NCI-H2107 (cell line): ENCODE measurements around the gene ACER3.
"Not testable (repeated sequence)": the region's sequence is repeated elsewhere in the genome, so short reads cannot be mapped to it uniquely, and the experiment has no call there.

Source experiments
- DNase-seq: peaks from one replicate; lab custom pipeline; 2025; lab: John Stamatoyannopoulos, UW

Gene ACER3

DNA sequence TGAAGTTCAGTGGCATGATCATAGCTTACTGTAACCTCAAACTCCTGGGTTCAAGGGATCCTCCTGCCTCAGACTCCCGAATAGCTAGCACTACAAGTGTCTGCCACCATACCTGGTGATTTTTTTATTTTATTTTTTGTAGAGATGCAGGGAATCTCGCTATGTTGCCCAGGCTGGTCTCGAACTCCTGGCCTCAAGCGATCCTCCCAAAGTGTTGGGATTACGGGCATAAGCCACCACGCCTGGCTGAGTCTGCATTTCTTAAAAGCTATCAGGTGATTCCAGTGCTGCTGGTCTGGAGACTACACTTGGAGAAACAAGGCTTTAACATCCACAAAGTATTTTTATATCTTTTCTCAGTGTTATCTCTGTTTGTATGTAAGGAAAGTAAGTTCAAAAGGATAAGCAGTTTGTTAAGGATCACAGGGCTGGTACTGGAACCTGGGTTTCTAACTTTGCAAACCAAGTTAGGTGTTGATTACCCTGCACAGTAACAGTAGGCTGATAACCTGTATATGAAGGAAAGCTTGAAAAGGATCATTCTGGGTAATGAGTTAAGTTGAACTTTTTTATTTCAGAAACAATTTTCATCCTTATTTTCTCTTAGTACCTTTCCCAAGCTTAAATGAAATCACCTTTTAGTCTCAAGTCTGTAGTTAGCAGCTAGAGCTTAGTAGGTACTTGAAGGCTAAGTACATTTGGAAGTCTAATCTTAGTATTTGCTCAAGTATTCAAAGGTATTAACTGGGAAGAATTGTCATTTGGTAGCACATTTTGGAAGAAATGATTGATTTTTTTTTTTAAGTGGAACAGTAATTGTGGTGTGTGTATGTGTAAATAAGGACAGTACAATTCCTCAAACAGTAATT is 12.5 kb downstream of the ACER3 start:
- DNase-seq, result no peak

DNA sequence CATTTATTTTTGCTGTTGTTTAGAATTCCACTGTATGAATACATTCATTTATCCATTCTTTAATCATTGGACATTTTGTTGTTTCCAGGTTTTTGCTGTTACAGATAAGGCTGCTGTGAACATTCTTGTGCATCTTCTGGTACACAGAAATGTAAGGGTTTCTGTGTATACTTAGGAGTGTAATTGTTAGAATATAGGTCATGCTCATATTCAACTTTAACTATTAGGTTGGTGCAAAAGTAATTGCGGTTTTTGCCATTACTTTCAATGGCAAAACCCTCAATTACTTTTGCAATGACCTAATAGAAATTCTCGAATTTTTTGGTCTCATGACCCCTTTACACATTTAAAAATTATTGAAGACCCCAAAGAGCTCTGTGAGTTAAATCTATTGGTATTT is 17.3 kb downstream of the ACER3 start:
- no peak for DNase-seq

DNA sequence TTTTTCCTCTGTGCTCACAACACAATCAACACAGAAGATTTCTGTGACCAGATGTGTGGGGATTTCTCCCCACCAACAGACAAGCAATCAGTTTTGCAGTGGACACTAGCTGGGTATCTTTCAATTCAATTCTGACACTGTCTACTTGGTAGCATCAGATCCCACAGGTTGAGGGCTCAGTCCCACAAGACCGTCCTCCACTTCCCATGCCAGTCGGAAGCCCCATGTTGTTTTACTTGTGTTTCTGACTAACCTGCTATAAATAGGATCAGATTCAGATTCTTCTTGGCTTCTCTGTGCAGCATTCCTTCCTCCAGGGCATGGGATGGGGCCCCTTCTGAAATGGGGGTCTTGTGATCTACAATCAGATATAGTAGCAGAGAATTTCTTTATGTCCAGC is 19.6 kb downstream of the ACER3 start:
- DNase-seq, result no peak

DNA sequence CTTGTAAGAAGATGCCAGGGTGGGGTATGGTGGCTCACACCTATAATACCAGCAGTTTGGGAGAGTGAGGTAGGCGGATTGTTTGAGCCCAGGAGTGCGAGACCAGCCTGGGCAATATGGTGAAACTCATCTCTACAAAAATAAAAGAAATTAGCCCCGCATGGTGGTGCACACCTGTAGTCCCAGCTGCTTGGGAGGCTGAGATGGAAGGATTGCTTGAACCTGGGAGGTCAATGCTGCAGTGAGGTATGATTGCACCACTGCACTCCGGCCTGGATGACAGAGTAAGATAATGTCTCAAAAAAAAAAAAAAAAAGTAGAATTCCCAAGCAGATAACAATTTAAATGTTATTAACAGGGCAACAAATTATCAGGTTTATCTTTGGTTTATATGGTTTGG is 20.2 kb downstream of the ACER3 start:
- DNase-seq, result no peak

DNA sequence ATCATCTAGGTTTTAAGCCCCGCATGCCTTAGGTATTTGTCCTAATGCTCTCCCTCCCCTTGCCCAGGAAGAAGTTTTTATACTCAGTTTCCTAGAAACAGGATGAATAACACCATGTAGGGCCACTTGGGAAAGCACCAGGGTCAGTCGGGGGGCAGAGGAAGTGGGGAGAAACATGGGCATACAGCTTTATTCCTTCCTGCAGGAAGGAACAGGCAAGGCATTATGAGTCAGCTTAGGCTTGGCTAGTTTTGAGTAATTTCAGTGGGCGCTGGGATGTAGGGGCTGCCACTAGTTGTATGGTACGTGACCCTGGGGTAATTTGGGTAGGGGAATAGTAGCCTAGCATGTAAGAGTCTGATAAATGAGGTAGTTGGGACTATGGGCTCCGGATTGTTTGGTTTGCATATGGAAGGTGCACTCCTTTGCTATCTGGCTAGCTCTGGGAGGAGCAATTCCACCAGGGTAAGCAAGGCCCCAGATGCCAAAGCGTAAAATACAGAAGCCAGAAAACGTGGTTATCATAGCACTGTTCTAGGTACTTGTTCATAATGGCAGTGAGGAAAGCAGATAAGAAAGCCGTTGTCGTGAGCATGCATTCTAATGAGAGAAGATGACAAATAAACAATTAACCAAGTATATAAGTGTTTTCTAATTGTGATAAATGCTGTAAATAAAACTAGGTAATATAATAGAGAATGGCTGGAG is 24.8 kb downstream of the ACER3 start:
- DNase-seq, result no peak

DNA sequence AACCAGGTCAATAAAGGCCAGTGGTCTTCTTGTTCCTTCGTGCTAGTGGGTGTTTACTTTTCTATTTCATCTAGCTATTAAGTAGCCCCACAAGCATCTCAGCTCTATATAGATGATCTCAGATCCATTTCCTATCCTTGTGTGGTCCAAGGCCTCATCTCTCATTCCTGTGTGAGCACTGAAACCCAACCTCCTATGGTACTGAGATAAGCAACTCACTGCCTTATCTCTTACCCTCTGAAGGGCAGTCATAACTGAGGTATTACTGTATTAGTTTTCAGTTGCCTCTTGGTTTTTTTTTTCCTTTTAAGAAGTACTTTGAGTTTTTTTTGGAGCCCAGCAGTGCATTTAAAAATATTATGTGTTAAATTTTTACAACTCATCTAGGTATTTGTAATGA is 28.3 kb downstream of the ACER3 start:
- DNase-seq, result no peak

DNA sequence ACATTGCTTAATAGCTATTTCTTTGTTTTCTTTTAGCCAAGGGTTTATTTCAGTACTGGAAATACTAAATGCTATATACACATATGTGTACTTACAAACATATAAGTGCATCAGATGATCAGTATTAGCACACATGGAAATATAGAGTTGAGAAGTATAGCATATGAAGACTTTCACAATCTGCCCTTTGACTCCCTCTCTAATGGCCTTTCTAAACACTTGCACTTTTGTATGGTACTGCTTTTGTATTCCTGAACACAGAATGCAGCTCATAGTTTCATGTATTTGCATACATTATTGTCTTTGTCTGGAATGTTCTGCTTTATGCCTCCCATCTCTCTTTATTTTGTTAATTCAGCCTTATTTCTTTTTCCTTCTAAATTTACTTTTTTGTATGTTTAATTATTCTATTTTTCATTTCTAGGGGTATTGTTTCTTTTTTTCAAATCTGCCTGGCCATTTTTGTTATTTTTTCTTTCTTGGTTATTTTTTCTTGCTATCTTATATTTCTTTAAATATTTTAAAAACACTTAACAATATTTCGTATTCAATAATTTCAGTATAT is 28.8 kb downstream of the ACER3 start:
- no peak for DNase-seq

DNA sequence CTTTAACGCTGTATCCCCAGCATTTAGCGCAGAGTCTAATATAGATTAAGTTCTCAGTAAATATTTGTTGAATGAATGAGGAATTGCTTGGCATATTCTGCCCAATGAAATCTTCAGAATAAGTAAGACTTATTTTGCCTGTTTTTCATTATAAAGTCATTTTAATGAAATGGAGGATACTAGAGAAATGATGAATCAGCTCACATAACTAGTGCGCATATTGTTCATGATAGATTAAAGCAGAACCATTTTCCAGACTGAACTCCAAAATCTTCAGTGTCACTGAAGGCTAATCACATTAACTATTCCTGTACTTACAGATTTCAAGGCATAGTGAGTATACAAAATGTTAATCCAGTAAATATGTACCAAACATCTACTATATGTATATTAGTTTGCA is 29.6 kb downstream of the ACER3 start:
- no peak for DNase-seq

DNA sequence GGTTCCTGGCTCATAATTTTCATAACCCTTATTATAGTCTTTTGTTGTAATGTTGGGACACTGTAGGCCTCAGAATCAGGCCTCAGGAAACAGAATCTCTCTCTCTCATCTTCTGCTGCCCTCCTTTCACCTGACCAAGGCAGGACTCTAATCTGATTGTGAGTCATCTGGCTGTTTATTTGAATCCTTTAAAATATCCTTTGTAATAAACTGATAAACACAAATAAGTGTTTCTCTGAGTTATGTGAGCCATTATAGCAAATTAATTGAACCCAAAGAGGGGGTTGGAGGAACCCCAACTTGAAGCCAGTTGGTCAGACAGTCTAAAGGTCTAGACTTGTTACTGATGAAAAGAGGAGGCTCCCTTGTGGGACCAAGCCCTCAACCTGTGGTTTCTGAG is 30.6 kb downstream of the ACER3 start:
- no peak for DNase-seq

DNA sequence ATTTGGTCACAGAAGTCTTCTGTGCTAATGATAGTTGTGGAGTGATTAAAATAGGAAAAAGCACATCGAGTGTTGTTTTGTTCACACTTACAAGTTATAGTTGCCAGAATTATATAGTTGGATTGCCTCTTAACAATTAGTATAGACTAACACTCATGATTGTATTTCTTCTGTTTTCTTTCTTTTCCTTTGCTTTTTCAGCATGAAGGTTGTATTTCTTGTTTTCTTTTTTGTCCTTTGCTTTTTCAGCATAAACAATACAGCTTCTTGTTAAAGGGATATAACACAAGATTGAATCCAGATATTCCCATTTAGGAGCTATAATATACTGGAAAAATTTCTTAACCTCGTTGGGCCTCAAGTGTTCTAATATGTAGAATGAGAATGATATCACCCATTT is 31.1 kb downstream of the ACER3 start:
- no peak for DNase-seq

DNA sequence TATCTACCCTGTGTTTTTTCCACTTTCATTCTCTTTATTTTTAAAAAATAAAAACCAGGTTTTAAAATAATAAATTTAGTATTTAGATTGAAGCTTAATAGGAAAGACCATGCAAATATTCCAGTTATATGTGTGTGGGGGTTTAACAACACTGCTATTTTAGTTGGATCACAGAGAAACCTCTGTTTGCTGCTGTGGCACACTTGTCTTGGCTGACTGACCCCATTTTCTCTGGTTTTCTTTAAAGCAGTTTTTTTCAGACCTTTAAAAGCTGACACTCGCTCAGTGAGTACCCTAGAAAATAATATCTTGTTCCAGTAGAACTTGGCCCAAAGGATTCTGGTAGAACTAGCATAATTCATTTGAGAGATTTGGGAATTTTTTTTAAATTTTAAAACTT is 31.6 kb downstream of the ACER3 start:
- DNase-seq, result no peak

DNA sequence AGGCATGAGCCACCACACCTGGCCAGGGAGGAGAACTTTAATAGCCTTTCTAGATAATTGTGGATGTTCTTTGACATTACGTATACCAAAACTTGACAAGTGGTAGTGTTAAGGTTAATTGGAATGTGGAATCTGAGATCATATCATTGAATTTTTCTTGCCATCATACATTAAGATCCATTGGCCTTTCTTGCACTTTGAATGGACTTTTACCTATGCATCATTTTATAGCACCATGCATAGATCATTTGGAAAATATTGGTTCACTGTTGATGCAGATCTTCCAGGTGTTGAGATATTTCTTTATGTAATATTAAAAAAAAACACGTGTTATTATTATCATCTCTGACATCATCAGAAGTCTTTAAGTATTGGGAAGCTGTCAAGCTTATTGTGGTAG is 36.5 kb downstream of the ACER3 start:
- no peak for DNase-seq

DNA sequence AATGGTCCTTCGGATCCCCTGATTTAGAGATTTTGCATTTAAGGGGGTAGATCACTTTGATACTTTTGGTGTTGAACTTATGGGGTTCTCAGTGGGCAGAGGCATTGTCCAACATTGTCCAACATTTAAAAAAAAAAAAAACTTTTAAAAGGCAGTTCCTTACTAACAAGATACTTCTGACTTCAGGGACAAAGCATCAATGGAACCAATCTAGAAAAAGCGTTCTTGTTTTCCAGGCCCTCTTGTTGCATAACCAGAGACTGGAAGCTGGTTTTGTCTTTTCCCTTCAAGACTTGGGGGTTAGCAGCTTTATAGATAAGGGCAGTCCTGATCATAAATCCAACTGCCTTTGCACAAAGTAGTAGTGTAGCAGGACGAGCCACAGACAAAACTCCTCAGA is 40.4 kb downstream of the ACER3 start:
- no peak for DNase-seq

DNA sequence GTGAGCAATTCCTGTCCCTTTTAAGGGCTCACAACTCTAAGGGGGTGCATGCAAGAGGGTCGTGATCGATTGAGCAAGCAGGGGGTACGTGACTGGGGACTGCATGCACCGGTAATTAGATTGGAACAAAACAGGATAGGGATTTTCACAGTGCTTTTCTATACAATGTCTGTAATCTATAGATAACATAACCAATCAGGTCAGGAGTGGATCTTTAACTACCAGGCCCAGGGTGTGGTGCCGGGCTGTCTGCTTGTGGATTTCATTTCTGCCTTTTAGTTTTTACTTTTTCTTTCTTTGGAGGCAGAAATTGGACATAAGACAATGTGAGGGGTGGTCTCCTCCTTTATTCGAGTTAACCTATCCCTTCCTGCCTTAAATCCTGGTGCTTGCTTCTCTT is 40.9 kb downstream of the ACER3 start:
- not testable (repeated sequence) for DNase-seq

DNA sequence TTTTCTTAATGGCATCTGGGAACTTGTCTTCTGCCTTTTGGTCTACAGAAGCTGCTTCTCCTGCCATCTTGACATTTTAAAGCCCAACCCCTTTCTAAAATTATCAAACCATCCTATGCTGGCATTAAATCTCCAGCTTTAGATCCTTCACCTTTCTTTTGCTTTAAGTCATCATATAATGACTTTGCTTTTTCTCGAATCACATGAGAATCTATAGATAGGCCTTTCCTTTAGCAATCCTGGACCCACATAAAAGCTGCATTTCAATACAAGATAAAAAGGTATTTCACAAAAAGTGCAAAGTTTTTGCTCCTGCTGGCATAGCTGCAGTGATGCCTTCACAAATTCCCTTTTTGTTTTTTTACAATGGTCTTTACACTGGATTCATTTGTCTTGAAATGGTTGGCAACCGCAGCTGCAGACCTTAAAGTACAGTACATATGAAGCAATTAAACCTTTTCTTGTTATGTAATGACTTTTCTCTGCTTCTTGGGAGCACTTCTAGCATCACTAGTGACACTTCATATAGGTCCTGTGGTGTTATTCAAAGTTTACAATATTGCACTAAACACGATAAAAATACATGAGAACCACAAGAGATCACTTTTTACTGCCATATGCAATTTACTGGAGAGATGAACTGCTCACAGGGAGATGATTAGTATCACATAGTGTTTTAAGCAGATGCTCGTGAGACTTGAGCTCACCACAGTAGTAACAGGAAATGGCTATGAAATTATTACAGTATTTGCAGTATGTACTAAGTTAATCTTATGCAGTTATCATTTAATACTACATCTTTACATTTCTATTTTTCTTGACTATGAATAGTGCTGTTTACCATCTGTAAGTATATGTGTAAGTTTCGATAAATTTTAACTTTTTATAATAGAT is 41.6 kb downstream of the ACER3 start:
- no peak for DNase-seq

DNA sequence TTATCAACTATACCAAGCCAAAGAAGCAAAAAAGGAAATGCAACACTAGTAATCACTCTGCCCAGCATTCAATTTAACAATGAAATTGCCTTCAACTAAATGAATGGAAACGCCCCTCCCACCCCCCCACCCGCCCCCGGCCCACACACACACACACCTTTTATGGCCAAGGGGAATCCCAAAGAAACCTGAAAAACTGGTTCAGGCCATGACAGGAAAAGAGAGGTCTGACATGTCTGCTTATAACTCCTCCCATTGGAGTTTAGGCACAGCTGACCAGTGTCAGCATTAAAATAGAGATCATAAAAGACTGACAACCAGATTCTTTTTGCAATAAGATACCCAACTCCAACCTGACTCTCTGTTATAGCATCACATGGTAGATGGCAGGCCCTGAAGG is 42.6 kb downstream of the ACER3 start:
- no peak for DNase-seq

DNA sequence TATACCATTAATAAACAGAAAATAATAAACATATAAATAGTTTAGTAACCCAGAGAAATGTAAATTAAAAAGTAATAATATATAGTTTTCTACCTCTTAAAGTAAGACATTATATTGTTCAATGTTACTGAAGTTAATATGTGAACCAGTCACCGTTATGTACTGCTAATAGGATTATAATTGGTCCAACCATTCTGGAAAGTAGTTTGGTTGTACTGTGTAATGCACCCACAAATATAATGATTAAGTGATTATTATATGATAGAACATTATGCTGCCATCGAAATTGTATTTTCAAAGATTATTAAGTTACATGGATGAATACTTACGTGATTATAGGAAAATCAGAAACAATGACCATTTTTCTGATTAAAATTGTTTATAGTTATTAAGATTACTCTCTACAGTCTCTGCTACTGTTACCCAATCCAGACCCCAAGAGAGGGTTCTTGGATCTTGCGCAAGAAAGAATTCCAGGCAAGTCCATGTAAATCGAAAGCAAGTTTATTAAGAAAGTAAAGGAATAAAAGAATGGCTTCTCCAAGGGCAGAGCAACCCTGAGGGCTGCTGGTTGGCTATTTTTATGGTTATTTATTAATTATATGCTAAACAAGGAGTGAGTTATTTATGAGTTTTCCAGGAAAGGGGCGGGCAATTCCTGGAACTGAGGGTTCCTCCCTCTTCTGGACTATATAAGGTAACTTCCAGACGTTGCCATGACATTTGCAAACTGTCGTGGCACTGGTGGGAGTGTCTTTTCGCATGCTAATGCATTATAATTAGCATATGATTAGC is 50.1 kb downstream of the ACER3 start:
- DNase-seq, result no peak

DNA sequence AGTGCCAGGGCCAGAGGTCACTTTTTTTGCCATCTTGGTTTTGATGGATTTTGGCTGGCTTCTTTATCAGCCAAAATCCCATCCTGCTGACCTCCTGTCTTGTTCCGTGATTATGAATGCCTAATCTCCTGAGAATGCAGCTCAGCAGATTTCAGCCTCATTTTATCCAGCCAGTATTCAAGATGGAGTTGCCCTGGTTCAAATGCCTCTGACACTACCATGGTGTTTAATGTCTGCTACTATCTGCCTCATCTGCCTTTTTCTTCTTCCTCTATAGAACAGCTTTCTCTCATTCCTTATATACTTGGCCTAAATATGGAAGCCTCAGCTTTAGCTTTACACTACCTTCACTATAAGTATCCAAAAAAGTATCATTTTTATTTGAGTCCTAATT is 50.7 kb downstream of the ACER3 start:
- DNase-seq, result no peak

DNA sequence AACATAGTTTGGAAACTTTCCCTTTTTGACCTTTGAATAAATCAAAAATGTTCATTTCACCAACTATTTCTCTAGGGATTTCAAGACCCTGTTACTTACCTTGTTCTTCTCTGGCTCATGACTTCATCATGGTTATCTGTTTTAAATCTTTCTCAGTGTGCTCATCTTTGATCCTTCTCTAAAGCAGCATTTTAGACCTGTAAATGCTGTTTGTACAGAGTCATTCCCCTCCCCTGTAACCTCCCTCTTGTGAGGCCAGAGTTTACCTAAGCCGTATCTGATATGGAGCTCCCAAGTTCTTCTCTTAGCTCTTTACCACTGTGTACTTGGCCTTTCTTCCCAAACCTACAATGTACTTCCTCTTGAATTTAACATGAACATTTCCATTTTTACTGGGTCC is 56.0 kb downstream of the ACER3 start:
- no peak for DNase-seq

DNA sequence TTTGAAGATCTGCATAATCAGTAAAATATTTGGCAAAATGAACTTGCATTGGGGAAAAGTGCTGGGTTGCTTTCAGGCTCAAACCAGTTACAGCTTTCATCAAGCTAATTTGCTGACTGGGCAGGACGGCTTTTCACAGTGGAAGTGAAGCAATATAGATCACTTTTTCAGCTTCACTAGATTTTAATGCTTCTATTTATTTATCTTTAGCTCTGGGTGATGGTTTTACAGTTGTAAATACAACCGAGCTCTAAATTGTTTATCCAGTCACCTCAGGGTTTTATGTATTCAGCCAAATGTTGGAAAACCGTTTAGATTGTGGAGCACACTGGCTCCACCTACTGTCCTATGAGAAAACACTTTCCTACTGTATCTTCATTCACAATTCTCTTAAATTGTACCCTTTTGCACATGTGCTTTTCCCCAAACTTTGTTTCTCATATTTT is 58.2 kb downstream of the ACER3 start:
- DNase-seq, result peak; percentile 50

DNA sequence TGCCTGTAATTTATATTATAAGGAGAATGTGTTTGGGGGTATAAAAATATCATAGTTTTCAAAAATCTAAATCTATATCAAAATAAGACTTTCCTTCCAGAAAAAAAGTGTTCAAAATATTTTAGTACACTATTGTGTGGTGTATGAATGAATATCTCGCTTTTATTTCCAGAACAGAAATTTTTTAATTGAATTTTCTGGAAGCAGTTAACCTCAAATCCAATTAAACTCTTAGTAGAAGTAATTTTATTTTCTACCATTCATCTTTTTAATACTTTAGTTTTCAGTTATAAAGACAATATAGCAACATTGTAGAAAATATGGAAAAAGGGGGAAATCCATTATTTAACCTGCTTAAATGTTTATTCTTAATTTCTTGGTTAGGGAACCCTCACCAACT is 58.7 kb downstream of the ACER3 start:
- DNase-seq, result no peak
